Left lung (tissue), 10 donors: ENCODE data around the gene USP30. TPM values are rescaled to one million over a fixed set of nuclear protein-coding genes. Genes with fewer than 3 reads are reported as not detected.

ENCODE experiments used
- ATAC-seq: fragments of 200-7000 bp; cut with Tn5 transposase; one replicate; pipeline ENCODE4 v1.9.1; 2020; ENCODE audit warnings: moderate library complexity
- DNase-seq, 4 donors: peaks; one replicate each; pipeline ENCODE4 v3.0.0-alpha.2; 2013 to 2020
- H3K27ac ChIP-seq, 2 donors: fragments of 200-600 bp; sonication (generic) in 1 of 2; one replicate each; pipeline versions ENCODE4 v1.5.0 to v1.8.0; 2020 to 2021
- H3K27me3 ChIP-seq, 2 donors: fragments of 200-600 bp; sonication (generic) in 1 of 2; one replicate each; pipeline versions ENCODE4 v1.5.0 to v1.8.0; 2020 to 2021
- H3K36me3 ChIP-seq, 2 donors: fragments of 200-600 bp; sonication (generic) in 1 of 2; one replicate each; pipeline versions ENCODE4 v1.5.0 to v1.8.0; 2020 to 2021
- H3K4me1 ChIP-seq, 2 donors: fragments of 200-600 bp; one replicate each; pipeline ENCODE4 v1.8.0; 2021
- H3K4me3 ChIP-seq, 2 donors: fragments of 200-600 bp; sonication (generic) in 1 of 2; one replicate each; pipeline versions ENCODE4 v1.5.0 to v1.8.0; 2020 to 2021; ENCODE audit warnings: mild to moderate bottlenecking in 1 of 2
- H3K9me3 ChIP-seq, 2 donors: fragments of 200-600 bp; sonication (generic) in 1 of 2; one replicate each; pipeline versions ENCODE4 v1.5.0 to v1.8.0; 2020 to 2021
- CTCF ChIP-seq, 2 donors: fragments of 200-600 bp; sonication (generic) in 1 of 2; IDR thresholded peaks; one replicate each; pipeline versions ENCODE4 v1.5.0 to v1.8.0; 2021; ENCODE audit warnings: antibody characterized with exemption in 2 of 2
- intact Hi-C, 2 donors: fragments of 100-400 bp; cut with DNase I; formaldehyde crosslinking; loops; one replicate each; pipeline versions ENCODE4 v1.11.2 to v1.14.2; 2022
- polyA plus RNA-seq, 6 donors: library from polyadenylated mRNA; unstranded; fragments of 120-200 nt; gene quantifications; one replicate each; pipeline ENCODE4 v1.2.1, GENCODE V29; 2013; ENCODE audit not compliant: insufficient read length in 6 of 6
- total RNA-seq, 2 donors: library from RNA; stranded (reverse); fragmentation: NEBNext Ultra II Directional; extraction: Animal tissue kit (Norgen Biotek cat#: 25700); gene quantifications; one replicate each; pipeline ENCODE4 v1.2.1, GENCODE V29; 2021
- donor health status: DM: no; HTN: yes; CAD: no.
- donor health status: DM: no; HTN: no; CAD: no.

USP30 gene
- total and polyA plus RNA-seq, 8 donors, result 7.1 to 28.0 (median 24.3) TPM

GRCh38 chr12:109097435-109098182, 45.2 kb downstream of the USP30 start, which contains the start of gene UNG:
Gene UNG, plus strand, starts transcription at chr12:109097597. Its CDS starts 83 bp downstream, at chr12:109097680.
- intact Hi-C loops, result no loop called here
- peak within 1 kb of the TSS; percentile 76 to 97 for H3K4me3 ChIP-seq
- no peak for TF ChIP-seq CTCF (IDR thresholded peaks at IDR 0.05)

GRCh38 chr12:109098183-109098604, 45.8 kb downstream of the USP30 start:
- Histone ChIP-seq H3K36me3 (peaks cover 0 to 18% of the 10 kb centered on the region in 2 donors), H3K4me3 (peak overlapping the region; percentile 76 to 97), H3K27ac (peak overlapping the region; percentile 76 to 81), H3K9me3 (no peaks in the 10 kb centered on the region), H3K27me3 (no peaks in the 10 kb centered on the region), H3K4me1 (peaks cover 3 to 34% of the 10 kb centered on the region in 2 donors)
- no peak for TF ChIP-seq CTCF (IDR thresholded peaks at IDR 0.05)
- ATAC-seq (peak; percentile 64), DNase-seq (peak in 3 of 4 donors; percentile 73 to 89 (median 87))
- intact Hi-C loops, result no loop called here

More at GRCh38 chr12:109097435-109098182, 45.2 kb downstream of the USP30 start, which contains the start of gene UNG:
- Histone ChIP-seq H3K27ac (peak within 1 kb of the TSS; percentile 76 to 81), H3K27me3 (no peaks in the 10 kb centered on the region), H3K4me1 (peaks cover 7 to 39% of the 10 kb centered on the region in 2 donors), H3K36me3 (peaks cover 0 to 12% of the 10 kb centered on the region in 2 donors), H3K9me3 (no peaks in the 10 kb centered on the region)
- DNase-seq (peak; percentile 95 to 97 (median 97)), ATAC-seq (peak; percentile 95)

GRCh38 chr12:109098651-109099050, 46.3 kb downstream of the USP30 start:
- DNase-seq (no peak), ATAC-seq (peak; percentile 4)
- Histone ChIP-seq H3K27ac (peak overlapping the region; percentile 76 to 81), H3K4me1 (peaks cover 3 to 32% of the 10 kb centered on the region in 2 donors), H3K9me3 (no peaks in the 10 kb centered on the region), H3K27me3 (no peaks in the 10 kb centered on the region), H3K36me3 (peaks cover 0 to 23% of the 10 kb centered on the region in 2 donors), H3K4me3 (peak overlapping the region; percentile 76 to 97)
- no peak for TF ChIP-seq CTCF (IDR thresholded peaks at IDR 0.05)
- intact Hi-C loops, result no loop called here

GRCh38 chr12:109099431-109100020, 47.1 kb downstream of the USP30 start:
- H3K27me3 ChIP-seq, result no peaks in the 10 kb centered on the region
- H3K27ac ChIP-seq, result no peak overlapping the region
- peaks cover 0 to 32% of the 10 kb centered on the region in 2 donors for H3K36me3 ChIP-seq
- no peaks in the 10 kb centered on the region for H3K9me3 ChIP-seq
- ATAC-seq (no peak), DNase-seq (no peak)
- H3K4me3 ChIP-seq, result peak overlapping the region in 1 of 2 donors; percentile 76
- intact Hi-C loops, result no loop called here
- peaks cover 3 to 29% of the 10 kb centered on the region in 2 donors for H3K4me1 ChIP-seq
- TF ChIP-seq CTCF (IDR thresholded peaks at IDR 0.05), result no peak

GRCh38 chr12:109100741-109101140, 48.4 kb downstream of the USP30 start:
- H3K4me1 ChIP-seq, result peaks cover 3 to 29% of the 10 kb centered on the region in 2 donors
- no peak for DNase-seq
- no peak overlapping the region for H3K27ac ChIP-seq
- H3K9me3 ChIP-seq, result no peaks in the 10 kb centered on the region
- TF ChIP-seq CTCF (IDR thresholded peaks at IDR 0.05), result no peak
- intact Hi-C loops, result no loop called here
- H3K4me3 ChIP-seq, result no peak overlapping the region
- no peak for ATAC-seq
- H3K27me3 ChIP-seq, result no peaks in the 10 kb centered on the region
- peaks cover 0 to 44% of the 10 kb centered on the region in 2 donors for H3K36me3 ChIP-seq
